Hippocampal formation (tissue), 2 donors: ENCODE results near the gene CCT6B.
"Not testable (repeated sequence)": the region's sequence is repeated elsewhere in the genome, so short reads cannot be mapped to it uniquely, and the experiment has no call there.

ENCODE experiments used
- DNase-seq, 2 donors: peaks; one replicate each; lab custom pipeline; 2025; lab: John Stamatoyannopoulos, UW

The CCT6B gene

DNA sequence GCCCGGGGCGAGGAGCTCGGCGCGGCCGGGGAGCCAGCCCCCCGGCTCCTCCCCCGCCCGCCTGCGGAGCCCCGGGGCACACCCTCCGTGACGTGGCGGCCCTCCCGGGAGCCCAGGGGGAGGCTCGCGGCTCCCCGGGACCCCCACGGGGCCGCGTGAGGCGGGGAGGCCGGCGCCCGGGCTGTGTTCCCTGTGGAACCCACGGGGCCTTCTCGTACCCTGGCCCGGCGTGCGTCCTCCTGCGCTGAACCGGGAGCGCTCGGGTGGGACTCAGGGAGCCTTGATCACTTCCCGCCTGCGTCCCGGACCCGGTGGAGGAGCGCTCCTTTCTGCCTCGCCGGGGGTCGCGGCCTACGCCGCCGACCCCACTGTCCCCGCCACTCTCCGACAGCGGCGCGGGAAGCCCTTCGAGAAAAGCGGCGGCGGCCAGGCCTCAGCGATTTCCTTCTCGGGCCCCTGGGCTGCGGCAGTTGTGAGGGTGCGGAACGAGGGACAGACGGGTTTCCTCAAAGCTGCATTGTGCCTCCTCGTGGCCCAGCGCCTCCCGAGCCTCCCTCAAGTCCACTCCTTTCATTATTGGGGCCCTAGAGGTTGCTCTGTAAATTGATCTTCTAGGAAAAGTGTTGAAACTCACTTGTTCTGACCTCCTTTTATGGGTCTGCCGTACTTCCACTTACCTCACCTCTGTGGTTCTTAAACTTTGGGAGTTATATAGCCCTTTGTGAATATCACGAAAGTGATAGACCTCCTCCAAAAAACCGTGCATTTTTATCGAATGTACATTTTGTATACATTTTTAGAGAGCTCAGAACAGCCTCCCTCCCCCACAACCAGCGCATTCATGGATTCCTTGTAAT is 19.6 kb upstream of the CCT6B start:
- peak; percentile 63 to 69 for DNase-seq

DNA sequence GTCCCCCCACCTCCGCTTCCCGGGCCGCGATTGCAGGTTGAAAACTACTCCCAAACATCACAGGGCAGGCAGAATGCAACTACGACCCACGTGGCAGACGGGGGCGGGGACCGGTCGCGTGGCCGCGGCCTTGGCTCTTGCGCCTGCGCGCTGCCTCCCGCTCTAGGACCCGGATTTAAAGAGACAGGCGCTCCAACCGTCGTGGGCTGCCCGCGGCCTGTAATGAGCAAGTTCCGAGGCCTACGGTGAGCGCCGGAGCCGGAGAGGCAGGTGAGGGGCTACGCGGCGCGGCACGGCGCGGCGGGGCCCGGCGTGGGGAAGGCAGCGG is 19.1 kb upstream of the CCT6B start, which contains the start of gene LIG3:
Gene LIG3, plus strand, starts transcription at position 160 of the 328 bp plus-strand sequence. CDS start 2,494 bp downstream, outside the sequence.
- peak; percentile 75 to 89 for DNase-seq

DNA sequence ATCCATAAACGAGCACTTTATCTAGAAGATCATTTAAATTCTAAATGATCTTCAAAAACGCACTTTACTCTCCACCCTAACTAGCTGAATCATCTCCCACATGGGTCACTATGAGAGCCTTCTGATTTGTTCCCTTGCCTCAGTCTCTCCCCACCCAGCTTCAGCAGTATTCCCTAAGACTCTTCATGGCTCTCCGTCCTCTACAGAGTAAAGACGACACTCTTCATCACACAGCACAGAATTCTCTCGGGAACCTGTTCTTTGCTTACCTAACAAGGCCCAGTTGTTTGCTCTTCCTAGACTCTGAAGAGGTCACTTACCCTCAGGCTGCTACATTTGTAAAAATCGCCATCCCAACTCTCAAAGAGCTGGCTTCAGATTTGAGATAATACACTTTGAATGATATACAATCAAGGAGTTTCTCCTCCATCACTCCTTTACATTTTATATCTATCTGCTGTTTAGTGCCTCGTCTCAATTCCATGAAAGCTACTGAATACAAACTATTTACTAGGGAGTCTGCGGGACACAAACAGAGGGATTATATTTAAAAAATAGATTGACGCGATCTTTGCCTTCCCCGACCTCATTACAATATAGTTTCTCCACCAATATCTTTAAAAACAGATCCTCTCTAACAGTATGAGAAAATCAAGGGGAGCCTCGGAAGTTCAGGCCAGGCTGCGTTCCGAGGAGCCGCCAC is 18.5 kb upstream of the CCT6B start:
- no peak for DNase-seq

DNA sequence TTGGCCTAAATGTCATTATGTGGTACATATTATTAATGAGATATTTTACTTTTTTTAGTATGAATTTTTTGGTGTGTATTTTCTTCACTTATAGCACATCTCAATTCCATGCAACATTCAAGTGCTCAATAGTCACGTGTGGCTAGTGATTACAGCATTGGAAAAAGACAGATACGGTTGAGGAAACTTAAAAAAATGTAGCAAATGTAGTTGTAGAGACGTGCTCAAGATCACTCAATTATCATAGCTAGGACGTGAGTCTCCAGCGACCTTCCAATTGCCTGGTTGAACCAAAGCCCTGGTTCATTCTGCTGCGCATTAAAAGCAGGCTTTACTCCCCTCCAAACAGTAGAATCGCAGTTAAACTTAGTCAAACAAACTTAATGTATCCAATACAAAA is 17.9 kb upstream of the CCT6B start:
- DNase-seq = no peak

DNA sequence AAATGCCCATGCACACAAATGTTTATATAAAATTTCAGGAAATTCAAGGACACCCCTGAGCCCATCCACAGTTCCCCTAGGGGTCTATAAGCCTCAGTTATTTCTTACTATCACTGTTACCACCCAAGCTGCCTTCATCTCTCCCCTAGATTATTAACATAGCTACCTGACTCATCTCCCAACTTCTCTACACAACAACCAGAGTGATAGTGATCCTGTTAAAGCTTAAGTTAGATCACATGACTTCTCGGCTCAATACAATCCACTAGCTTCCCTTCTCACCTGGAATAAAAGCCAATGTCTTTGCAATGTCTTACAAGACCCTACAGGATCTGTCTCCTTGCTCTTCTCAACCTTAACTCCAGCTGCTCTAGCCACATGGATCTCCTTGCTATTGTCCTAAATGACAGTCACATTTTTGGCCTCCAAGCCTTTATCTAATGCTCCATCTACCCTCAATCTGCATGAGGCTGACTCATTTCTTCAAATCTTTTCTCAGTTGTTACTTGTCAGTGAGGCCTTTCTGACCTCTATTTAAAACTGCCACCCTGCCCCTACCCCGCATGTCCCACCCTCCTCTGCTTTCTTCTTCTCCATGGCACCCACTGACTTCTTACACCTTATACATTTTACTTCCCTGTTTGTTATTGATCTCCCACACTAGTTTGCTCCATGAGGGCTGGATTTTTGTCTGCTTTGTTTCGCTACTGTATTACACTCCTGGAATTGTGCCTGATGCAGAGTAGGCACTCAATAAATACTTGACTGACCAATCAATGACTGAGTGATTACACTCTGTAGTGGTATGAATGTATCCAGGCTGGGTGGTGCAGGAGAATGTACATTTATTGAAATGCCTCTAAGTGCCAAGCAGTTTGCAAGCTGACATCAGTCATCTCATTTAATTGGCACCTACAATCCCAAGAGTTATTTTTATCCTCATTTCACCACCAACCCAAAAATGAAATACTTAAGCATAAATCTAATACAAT is 13.8 kb upstream of the CCT6B start:
- DNase-seq = no peak

DNA sequence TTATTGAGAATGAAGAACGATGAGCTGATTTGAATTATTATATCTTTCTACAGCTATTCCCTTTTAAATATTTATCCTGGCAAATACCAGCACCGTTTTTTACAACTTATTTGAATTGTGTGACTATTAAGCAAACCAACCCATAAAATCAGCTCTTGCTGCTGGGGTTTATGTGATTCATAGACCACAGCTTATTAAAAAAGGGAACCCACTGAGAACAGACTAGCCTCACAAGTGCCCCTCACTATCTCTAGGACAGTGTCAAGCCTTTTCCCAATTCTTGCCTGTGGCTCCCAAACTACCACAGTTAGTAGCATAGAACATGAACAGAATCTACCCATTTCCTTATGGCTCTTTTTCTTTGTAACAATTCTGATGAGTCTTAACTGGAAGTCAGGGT is 12.9 kb upstream of the CCT6B start:
- no peak for DNase-seq

DNA sequence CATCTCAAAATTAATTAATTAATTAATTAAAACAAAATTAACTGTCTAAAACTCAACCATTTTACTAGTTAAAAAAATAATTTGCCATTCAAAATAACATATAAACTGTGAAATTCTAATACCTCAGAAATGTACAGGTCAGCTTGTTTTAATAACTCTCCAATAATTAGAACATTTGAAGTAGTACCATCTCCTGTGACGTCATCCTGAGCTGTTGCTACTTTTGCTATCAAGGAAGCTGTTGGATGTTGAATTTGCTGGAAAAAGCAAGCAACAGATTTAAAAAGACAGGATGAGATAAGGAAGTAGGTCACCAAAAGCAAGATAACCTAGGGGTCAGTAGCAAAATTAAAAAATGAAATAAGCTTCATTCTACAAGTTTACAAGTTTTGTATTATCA is 2.8 kb downstream of the CCT6B start:
- no peak for DNase-seq

DNA sequence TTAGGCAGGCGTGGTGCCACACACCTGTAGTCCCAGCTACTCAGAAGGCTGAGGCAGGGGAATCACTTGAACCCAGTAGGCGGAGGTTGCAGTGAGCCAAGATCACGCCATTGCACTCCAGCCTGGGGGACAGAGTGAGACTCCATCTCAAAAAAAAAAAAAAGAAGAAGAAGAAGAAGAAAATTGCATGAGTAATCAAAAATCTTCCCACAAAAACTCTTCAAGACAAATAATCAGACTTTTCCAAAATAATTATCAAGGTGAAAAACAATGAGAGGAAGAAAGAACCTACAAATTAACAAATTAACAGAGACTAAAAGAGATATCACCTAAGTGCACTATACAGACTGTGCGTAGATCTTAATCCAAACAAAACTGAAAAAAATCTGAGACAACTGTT is 10.5 kb downstream of the CCT6B start:
- DNase-seq = not testable (repeated sequence)

DNA sequence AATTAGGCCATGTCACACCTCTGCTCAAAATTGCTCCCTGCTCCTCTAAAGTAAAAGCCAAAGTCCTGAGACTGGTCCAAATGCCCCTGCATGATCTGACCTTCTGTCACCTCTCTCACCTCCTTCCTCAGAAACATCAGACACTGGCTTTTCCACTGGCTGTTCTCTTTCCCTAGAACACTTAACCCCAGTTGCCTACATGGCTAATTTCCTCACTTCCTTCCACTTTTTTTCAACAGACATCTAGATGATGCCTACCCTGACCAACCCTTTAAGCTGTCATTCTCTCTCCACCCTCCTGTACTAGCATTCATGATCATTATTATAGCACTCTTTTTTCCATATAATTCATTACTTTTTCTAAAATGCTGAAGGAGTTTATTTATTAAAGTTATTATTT is 31.0 kb downstream of the CCT6B start:
- no peak for DNase-seq

DNA sequence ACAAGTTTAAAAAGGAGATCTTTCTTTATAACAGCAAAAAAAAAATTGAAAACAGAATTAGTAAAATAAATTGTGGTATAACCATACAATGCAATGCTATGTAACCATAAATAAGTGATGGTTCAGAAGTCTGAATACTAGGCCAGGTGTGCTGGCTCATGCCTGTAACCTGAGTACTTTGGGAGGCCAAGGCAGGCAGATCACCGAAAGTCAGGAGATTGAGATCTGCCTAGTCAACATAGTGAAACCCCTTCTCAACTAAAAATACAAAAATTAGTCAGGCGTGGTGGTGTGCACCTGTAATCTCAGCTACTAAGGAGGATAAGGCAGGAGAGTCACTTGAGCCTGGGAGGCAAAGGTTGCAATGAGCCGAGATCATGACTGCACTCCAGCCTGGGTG is 34.6 kb downstream of the CCT6B start:
- no peak for DNase-seq

DNA sequence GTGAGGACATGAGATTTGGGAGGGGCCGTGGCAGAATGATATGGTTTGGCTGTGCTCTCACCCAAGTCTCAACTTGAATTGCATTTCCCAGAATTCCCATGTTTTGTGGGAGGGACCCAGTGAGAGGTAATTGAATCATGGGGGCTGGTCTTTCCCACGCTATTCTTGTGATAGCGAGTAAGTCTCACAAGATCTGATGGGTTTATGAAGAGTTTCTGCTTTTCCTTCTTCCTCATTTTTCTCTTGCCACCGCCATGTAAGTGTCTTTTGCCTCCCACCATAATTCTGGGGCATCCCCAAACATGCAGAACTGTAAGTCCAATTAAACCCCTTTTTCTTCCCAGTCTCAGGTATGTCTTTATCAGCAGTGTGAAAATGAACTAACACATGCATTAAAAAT is 40.6 kb downstream of the CCT6B start:
- DNase-seq = no peak

DNA sequence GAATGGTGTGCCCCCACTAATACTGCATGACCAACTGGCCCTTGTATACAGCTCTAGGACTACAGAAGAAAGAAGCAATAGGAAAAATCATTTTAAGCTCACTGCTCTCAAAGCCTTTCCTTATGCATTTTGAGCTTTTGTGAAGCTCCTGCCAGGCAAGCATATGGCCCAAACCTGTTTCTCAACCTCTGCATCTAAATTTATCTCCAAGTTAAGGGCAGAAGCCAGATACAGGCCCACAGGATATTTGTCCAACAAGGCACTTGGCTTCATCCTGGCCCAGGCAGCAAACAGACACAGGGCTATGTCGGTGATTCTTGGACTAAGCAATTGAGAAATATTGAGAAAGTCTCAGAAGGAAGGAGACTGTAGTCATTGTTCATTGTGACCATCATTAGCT is 43.9 kb downstream of the CCT6B start:
- no peak for DNase-seq

DNA sequence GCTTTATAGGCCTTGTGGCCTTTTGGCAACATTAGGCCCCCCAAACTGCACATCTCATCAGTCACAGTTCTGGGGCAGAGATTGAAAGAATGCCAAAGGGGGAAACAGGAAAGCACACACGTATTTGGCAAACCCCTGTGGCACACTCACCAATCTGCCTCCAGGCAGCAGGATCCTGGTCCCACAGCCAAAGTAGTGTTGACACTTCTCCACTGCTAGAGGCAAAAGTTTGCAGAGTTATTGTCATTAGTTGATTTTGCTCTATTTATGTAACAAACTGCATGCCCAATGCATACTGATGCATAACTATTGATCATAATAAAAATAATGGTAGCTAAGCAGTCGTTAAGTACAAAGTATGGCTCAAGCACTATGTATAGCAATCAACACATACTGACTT is 45.1 kb downstream of the CCT6B start:
- DNase-seq = no peak

DNA sequence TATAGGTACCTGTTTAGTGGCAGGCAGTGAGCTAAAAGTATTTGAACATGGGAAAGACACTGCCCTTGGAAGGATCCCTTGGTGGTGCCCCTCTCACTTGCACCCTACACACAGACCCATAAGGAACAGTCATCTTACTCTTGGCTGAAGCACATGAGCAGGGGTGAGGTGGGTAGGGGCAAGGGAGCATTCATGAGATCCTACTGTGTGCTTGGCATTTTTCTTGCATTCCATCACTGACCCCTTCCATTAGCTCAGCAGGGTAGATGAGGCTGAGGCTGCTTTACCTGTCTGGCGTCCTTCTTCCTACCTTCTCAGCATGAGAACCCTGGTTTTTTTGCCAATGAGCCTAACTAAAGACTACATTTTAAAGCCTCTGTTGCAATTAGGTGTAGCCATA is 48.3 kb downstream of the CCT6B start:
- no peak for DNase-seq

DNA sequence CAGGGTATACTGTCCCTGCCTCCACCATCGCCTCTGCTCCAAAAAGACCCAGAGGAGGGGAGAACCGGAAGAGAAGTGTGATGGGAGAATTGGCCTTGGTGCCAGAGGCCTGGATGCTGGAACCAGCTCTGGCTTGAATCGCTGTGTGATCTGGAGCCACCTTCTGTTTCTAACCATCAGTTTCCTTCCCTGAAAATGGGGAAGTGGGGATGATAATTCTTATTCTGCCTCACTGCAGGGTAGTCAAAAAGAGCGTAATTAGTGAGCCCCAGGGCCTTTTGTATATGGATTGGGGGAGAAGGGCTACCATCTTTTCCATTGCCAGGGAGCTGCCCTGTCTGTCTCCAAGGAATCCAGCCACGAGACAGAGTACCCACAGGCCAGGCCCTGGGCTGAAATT is 52.2 kb downstream of the CCT6B start:
- DNase-seq = no peak

DNA sequence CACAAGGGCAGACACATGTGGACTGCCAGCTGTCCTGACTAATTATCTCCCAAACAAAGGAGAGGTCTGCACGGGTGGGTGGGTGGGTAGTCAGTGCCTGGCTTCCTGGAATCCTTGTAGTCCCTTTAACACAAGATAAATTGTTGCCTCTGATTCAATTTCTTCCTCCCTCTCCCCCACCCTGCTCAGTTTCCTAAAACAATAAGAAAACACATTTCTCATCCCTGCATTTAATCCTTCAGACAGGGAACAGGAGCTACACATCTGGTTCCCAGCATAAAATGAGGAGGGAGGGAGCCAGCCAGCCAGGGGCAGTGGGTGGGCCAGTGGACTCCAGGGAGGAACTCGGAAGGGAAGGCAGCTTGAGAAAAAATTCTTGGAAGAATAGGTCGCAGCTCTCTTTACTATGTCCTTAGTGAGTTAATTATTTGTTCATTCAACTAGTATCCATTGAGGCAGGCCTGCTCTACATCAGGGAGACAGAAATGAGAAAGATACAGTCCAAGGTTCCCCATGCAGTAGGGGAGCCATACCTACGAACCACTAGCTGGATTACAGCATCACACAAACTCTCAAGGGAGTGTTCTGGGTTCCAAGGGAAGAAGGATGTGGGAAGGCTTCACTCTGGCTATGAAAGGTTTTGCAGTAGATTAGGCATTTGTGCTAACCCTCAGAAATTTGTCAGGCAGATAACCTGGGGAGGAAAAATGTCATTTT is 58.3 kb downstream of the CCT6B start:
- DNase-seq = no peak

DNA sequence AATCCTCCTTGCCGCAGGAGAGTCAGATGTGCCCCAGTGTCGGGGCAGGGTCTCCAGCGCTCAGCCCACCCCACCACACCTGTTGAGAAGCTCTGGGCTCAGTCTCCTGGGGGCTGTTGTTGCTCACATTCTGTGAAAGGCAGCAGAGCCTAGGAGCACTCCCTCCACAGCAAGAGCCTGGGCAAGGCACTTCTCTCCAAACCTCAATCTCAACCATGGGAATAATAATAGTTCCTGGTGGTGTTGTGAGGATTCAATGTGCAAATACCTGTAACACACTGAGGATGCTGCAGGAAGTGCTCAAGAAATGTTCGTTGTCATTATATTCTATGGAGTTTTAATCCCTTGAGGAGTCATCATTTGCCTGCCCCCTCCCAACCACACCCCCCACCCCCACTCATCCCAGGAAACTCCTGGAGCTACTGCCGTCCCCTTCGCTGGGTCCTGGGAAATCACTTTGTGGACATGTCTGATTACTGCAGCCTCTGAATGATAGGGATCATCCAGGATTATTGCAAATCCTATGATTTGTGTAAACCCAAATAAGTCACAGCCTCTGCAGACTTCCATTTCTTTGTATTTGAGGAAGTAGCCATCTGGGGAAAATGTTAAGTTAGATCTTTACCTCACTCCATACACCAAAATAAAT is 61.5 kb downstream of the CCT6B start:
- no peak for DNase-seq

DNA sequence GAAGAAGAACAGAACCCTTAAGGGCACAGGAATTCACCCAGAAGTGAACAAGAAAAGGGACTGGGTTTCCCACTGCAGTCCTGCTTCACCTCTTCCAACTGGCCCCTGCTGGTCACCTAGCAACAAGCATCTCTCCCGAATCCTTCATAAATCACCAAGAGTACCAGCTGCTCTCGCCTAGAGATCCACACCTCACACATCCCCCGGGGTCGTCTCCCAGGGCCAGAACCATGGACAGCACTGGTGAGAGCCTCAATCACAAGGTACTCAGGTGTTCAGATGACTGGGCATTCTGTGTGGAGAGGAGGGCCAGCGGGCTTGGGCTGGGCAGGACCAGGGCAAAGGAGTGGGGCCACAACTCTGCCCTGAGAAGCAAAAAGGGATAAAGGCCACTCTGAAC is 65.9 kb downstream of the CCT6B start:
- no peak for DNase-seq

DNA sequence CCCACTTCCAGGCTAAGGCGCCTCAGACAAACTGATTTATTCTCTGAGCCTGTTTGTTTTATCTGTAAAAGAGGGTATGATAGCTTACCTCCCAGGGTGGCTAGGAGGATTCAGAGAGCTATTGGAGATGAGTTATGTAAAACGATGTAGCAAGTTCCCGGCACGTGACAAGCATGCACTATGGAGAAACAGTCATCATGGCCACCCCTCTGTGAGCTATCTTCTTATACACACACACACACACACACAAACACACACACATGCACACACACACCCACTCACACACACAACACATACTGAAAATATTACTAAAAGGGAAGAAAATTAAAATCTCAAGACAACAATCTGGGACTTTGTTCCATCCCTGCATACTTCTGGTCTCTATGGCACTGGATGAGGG is 66.3 kb downstream of the CCT6B start:
- no peak for DNase-seq

DNA sequence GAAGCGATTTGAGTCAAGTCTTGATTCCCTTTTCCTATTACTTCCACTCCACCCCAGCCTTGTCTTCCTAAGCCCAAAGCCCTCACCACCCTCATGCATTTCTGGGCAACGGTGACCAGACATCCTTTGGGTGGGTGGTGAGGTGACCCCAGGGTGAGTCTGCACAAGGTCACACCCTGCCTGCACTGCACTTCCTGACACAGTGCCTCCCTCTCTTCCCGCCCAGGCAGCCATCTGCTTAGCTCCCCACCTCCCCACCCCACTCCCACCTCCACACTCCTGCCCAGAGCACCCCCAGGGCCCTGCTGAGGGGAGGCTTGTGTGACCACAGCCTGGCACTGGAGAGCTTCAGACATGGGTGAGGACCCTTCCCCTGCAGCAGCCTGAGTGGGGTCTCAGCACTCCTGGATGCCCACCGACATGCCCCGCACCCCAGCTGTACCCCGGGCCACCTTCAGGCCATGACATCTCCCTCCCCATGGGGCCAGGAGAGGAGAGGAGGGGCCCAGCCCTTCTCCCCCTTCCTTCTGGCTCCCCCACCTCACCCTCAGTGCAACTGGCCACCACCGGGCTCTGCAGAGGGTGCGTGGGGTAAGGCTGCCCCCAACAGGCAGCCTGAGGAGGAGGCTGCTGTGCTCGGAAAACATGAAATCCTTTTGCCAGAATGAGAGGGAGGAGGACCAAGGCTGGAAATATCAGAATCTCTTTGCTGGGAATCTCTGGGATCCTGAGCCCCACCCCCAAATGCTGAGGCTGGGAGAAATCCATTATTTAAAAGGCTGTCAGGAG is 68.6 kb downstream of the CCT6B start:
- peak in 1 of 2 donors; percentile 5 for DNase-seq
